Measurements from ENCODE around the gene DOCK2. TPM values are rescaled to one million over a fixed set of nuclear protein-coding genes. Genes with fewer than 3 reads are reported as not detected.

The DOCK2 gene
- total RNA-seq, 1 donor from 2014 or later = 13.6 TPM

- Histone ChIP-seq H3K27ac (ENCODE audit: low read depth, low read length) (no peak overlapping the region), H3K4me1 (ENCODE audit: control insufficient read depth in 3 of 3, insufficient read depth in 3 of 3, low read length in 3 of 3) (no peaks in the 10 kb centered on the region), H3K36me3 (ENCODE audit: control insufficient read depth in 3 of 3, insufficient read depth in 3 of 3, low read length in 3 of 3) (no peaks in the 10 kb centered on the region), H3K27me3 (ENCODE audit: control insufficient read depth in 3 of 3, insufficient read depth in 3 of 3, low read length in 3 of 3) (peaks cover 0 to 12% (median 0%) of the 10 kb centered on the region in 3 donors), H3K9me3 (ENCODE audit: control insufficient read depth in 3 of 3, low read length in 3 of 3) (no peaks in the 10 kb centered on the region), H3K4me3 (ENCODE audit: low read length in 3 of 3) (no peak overlapping the region), H3K9ac (ENCODE audit: low read depth in 1 of 3, low read length in 3 of 3) (no peak overlapping the region)
Observed at GRCh38 chr5:170069512-170069911, 432.4 kb downstream of the DOCK2 start.

- H3K9me3 ChIP-seq (ENCODE audit: control insufficient read depth in 3 of 3, low read length in 3 of 3) = no peaks in the 10 kb centered on the region
- H3K36me3 ChIP-seq (ENCODE audit: control insufficient read depth in 3 of 3, insufficient read depth in 3 of 3, low read length in 3 of 3) = no peaks in the 10 kb centered on the region
- no peak overlapping the region for H3K4me3 ChIP-seq (ENCODE audit: low read length in 3 of 3)
- no peak overlapping the region for H3K9ac ChIP-seq (ENCODE audit: low read depth in 1 of 3, low read length in 3 of 3)
- H3K27me3 ChIP-seq (ENCODE audit: control insufficient read depth in 3 of 3, insufficient read depth in 3 of 3, low read length in 3 of 3) = peaks cover 0 to 17% (median 0%) of the 10 kb centered on the region in 3 donors
- H3K27ac ChIP-seq (ENCODE audit: low read depth, low read length) = no peak overlapping the region
- H3K4me1 ChIP-seq (ENCODE audit: control insufficient read depth in 3 of 3, insufficient read depth in 3 of 3, low read length in 3 of 3) = no peaks in the 10 kb centered on the region
Observed at GRCh38 chr5:170070556-170071412, 433.7 kb downstream of the DOCK2 start.

GRCh38 chr5:170071748-170072147, 434.7 kb downstream of the DOCK2 start:
- H3K4me1 ChIP-seq (ENCODE audit: control insufficient read depth in 3 of 3, insufficient read depth in 3 of 3, low read length in 3 of 3) = no peaks in the 10 kb centered on the region
- H3K36me3 ChIP-seq (ENCODE audit: control insufficient read depth in 3 of 3, insufficient read depth in 3 of 3, low read length in 3 of 3) = no peaks in the 10 kb centered on the region
- H3K27me3 ChIP-seq (ENCODE audit: control insufficient read depth in 3 of 3, insufficient read depth in 3 of 3, low read length in 3 of 3) = peaks cover 0 to 17% (median 0%) of the 10 kb centered on the region in 3 donors

GRCh38 chr5:170075696-170076095, 438.6 kb downstream of the DOCK2 start:
- Histone ChIP-seq H3K27me3 (ENCODE audit: control insufficient read depth in 3 of 3, insufficient read depth in 3 of 3, low read length in 3 of 3) (peaks cover 0 to 17% (median 3%) of the 10 kb centered on the region in 3 donors), H3K4me3 (ENCODE audit: low read length in 3 of 3) (no peak overlapping the region), H3K9me3 (ENCODE audit: control insufficient read depth in 3 of 3, low read length in 3 of 3) (no peaks in the 10 kb centered on the region), H3K4me1 (ENCODE audit: control insufficient read depth in 3 of 3, insufficient read depth in 3 of 3, low read length in 3 of 3) (no peaks in the 10 kb centered on the region), H3K9ac (ENCODE audit: low read depth in 1 of 3, low read length in 3 of 3) (no peak overlapping the region), H3K36me3 (ENCODE audit: control insufficient read depth in 3 of 3, insufficient read depth in 3 of 3, low read length in 3 of 3) (no peaks in the 10 kb centered on the region), H3K27ac (ENCODE audit: low read depth, low read length) (no peak overlapping the region)

More at GRCh38 chr5:170071748-170072147, 434.7 kb downstream of the DOCK2 start:
- no peak overlapping the region for H3K27ac ChIP-seq (ENCODE audit: low read depth, low read length)
- H3K9me3 ChIP-seq (ENCODE audit: control insufficient read depth in 3 of 3, low read length in 3 of 3) = no peaks in the 10 kb centered on the region
- no peak overlapping the region for H3K4me3 ChIP-seq (ENCODE audit: low read length in 3 of 3)
- no peak overlapping the region for H3K9ac ChIP-seq (ENCODE audit: low read depth in 1 of 3, low read length in 3 of 3)

GRCh38 chr5:170076211-170076610, 439.1 kb downstream of the DOCK2 start:
- no peak overlapping the region for H3K4me3 ChIP-seq (ENCODE audit: low read length in 3 of 3)
- no peaks in the 10 kb centered on the region for H3K4me1 ChIP-seq (ENCODE audit: control insufficient read depth in 3 of 3, insufficient read depth in 3 of 3, low read length in 3 of 3)
- H3K9ac ChIP-seq (ENCODE audit: low read depth in 1 of 3, low read length in 3 of 3) = no peak overlapping the region
- H3K9me3 ChIP-seq (ENCODE audit: control insufficient read depth in 3 of 3, low read length in 3 of 3) = no peaks in the 10 kb centered on the region
- no peaks in the 10 kb centered on the region for H3K36me3 ChIP-seq (ENCODE audit: control insufficient read depth in 3 of 3, insufficient read depth in 3 of 3, low read length in 3 of 3)
- no peak overlapping the region for H3K27ac ChIP-seq (ENCODE audit: low read depth, low read length)
- peaks cover 0 to 15% (median 3%) of the 10 kb centered on the region in 3 donors for H3K27me3 ChIP-seq (ENCODE audit: control insufficient read depth in 3 of 3, insufficient read depth in 3 of 3, low read length in 3 of 3)

- H3K27me3 ChIP-seq (ENCODE audit: control insufficient read depth in 3 of 3, insufficient read depth in 3 of 3, low read length in 3 of 3) = peaks cover 0 to 15% (median 3%) of the 10 kb centered on the region in 3 donors
Observed at GRCh38 chr5:170076739-170077138, 439.7 kb downstream of the DOCK2 start.

GRCh38 chr5:170077526-170077925, 440.5 kb downstream of the DOCK2 start:
- no peak overlapping the region for H3K27ac ChIP-seq (ENCODE audit: low read depth, low read length)
- no peak overlapping the region for H3K9ac ChIP-seq (ENCODE audit: low read depth in 1 of 3, low read length in 3 of 3)
- no peak overlapping the region for H3K4me3 ChIP-seq (ENCODE audit: low read length in 3 of 3)
- H3K4me1 ChIP-seq (ENCODE audit: control insufficient read depth in 3 of 3, insufficient read depth in 3 of 3, low read length in 3 of 3) = no peaks in the 10 kb centered on the region
- peaks cover 0 to 15% (median 3%) of the 10 kb centered on the region in 3 donors for H3K27me3 ChIP-seq (ENCODE audit: control insufficient read depth in 3 of 3, insufficient read depth in 3 of 3, low read length in 3 of 3)
- no peaks in the 10 kb centered on the region for H3K36me3 ChIP-seq (ENCODE audit: control insufficient read depth in 3 of 3, insufficient read depth in 3 of 3, low read length in 3 of 3)
- no peaks in the 10 kb centered on the region for H3K9me3 ChIP-seq (ENCODE audit: control insufficient read depth in 3 of 3, low read length in 3 of 3)

More at GRCh38 chr5:170076739-170077138, 439.7 kb downstream of the DOCK2 start:
- no peak overlapping the region for H3K4me3 ChIP-seq (ENCODE audit: low read length in 3 of 3)
- no peak overlapping the region for H3K27ac ChIP-seq (ENCODE audit: low read depth, low read length)
- H3K36me3 ChIP-seq (ENCODE audit: control insufficient read depth in 3 of 3, insufficient read depth in 3 of 3, low read length in 3 of 3) = no peaks in the 10 kb centered on the region
- H3K4me1 ChIP-seq (ENCODE audit: control insufficient read depth in 3 of 3, insufficient read depth in 3 of 3, low read length in 3 of 3) = no peaks in the 10 kb centered on the region
- H3K9me3 ChIP-seq (ENCODE audit: control insufficient read depth in 3 of 3, low read length in 3 of 3) = no peaks in the 10 kb centered on the region
- no peak overlapping the region for H3K9ac ChIP-seq (ENCODE audit: low read depth in 1 of 3, low read length in 3 of 3)

- peaks cover 0 to 15% (median 3%) of the 10 kb centered on the region in 3 donors for H3K27me3 ChIP-seq (ENCODE audit: control insufficient read depth in 3 of 3, insufficient read depth in 3 of 3, low read length in 3 of 3)
- H3K36me3 ChIP-seq (ENCODE audit: control insufficient read depth in 3 of 3, insufficient read depth in 3 of 3, low read length in 3 of 3) = no peaks in the 10 kb centered on the region
- no peak overlapping the region for H3K4me3 ChIP-seq (ENCODE audit: low read length in 3 of 3)
- H3K4me1 ChIP-seq (ENCODE audit: control insufficient read depth in 3 of 3, insufficient read depth in 3 of 3, low read length in 3 of 3) = no peaks in the 10 kb centered on the region
- H3K27ac ChIP-seq (ENCODE audit: low read depth, low read length) = no peak overlapping the region
- H3K9me3 ChIP-seq (ENCODE audit: control insufficient read depth in 3 of 3, low read length in 3 of 3) = no peaks in the 10 kb centered on the region
- H3K9ac ChIP-seq (ENCODE audit: low read depth in 1 of 3, low read length in 3 of 3) = no peak overlapping the region
Observed at GRCh38 chr5:170078458-170078857, 441.4 kb downstream of the DOCK2 start.

GRCh38 chr5:170078931-170079330, 441.9 kb downstream of the DOCK2 start:
- no peak overlapping the region for H3K27ac ChIP-seq (ENCODE audit: low read depth, low read length)
- peaks cover 0 to 15% (median 3%) of the 10 kb centered on the region in 3 donors for H3K27me3 ChIP-seq (ENCODE audit: control insufficient read depth in 3 of 3, insufficient read depth in 3 of 3, low read length in 3 of 3)
- H3K9ac ChIP-seq (ENCODE audit: low read depth in 1 of 3, low read length in 3 of 3) = no peak overlapping the region
- H3K9me3 ChIP-seq (ENCODE audit: control insufficient read depth in 3 of 3, low read length in 3 of 3) = no peaks in the 10 kb centered on the region
- H3K4me3 ChIP-seq (ENCODE audit: low read length in 3 of 3) = no peak overlapping the region
- no peaks in the 10 kb centered on the region for H3K4me1 ChIP-seq (ENCODE audit: control insufficient read depth in 3 of 3, insufficient read depth in 3 of 3, low read length in 3 of 3)
- H3K36me3 ChIP-seq (ENCODE audit: control insufficient read depth in 3 of 3, insufficient read depth in 3 of 3, low read length in 3 of 3) = no peaks in the 10 kb centered on the region

GRCh38 chr5:170080217-170080616, 443.1 kb downstream of the DOCK2 start:
- peaks cover 0 to 15% (median 3%) of the 10 kb centered on the region in 3 donors for H3K27me3 ChIP-seq (ENCODE audit: control insufficient read depth in 3 of 3, insufficient read depth in 3 of 3, low read length in 3 of 3)
- H3K36me3 ChIP-seq (ENCODE audit: control insufficient read depth in 3 of 3, insufficient read depth in 3 of 3, low read length in 3 of 3) = no peaks in the 10 kb centered on the region
- H3K4me1 ChIP-seq (ENCODE audit: control insufficient read depth in 3 of 3, insufficient read depth in 3 of 3, low read length in 3 of 3) = no peaks in the 10 kb centered on the region
- H3K9ac ChIP-seq (ENCODE audit: low read depth in 1 of 3, low read length in 3 of 3) = no peak overlapping the region
- H3K9me3 ChIP-seq (ENCODE audit: control insufficient read depth in 3 of 3, low read length in 3 of 3) = no peaks in the 10 kb centered on the region
- H3K27ac ChIP-seq (ENCODE audit: low read depth, low read length) = no peak overlapping the region
- H3K4me3 ChIP-seq (ENCODE audit: low read length in 3 of 3) = no peak overlapping the region
